ENCODE measurements around the gene MRAS. TPM values are rescaled to one million over a fixed set of nuclear protein-coding genes. Genes with fewer than 3 reads are reported as not detected.
A peak's percentile ranks its signal among the peaks of the same experiment; 100 is the strongest.

MRAS gene
- total RNA-seq, 2 donors from 2014 or later: 81.5 to 102 TPM

DNA sequence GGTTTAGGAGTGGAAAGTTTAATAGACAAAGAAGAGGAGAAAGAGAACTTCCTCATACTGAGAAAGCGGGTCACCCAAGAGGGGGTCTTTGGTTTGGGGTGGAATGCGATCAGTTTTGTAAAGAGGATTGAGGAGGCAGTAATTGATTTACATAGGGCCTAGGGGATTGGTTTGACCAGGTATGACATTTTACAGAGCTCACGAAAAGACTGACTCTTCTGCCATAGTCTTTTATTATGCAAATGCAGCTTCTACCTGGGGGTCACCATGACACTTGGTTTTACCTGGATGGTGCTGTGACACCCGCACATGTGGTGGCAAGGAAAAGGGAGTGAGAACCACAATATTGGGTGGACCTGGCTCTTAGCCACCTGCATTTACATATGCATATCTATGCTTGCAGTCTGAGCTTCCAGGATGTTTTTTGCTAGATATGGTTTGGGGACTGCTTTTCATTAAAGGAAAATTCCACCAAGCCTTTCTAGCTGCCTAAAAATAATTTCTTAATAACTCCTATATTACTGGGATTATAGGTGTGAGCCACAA, 11.9 kb upstream of the MRAS start:
- intact Hi-C loops (cut with DNase I): loop anchor here (5.0 to 10.0 kb wide), 3 partner anchors 58 to 88 kb away; no protein-coding TSS in a partner anchor
- DNase-seq (ENCODE audit: low spot score): no peak

DNA sequence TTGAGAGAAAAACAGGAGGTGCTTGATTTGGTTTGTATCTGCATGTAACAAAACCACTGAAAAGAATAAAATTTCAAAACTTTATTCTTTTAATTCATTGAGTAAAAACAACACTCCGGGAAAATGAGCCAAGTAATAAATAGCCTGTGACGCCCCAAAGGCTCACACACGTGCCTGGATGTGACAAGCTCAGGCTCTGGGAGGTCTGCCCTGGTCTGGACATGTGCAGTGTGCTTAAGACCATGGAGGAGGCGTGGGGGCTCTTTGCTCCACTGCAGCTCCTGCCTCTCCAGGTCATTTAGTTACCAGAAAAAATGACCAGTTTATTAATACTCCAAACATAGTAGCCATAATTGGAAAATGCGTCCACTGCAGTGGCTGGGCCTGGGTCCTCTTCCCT, 10.1 kb upstream of the MRAS start:
- no peak for DNase-seq (ENCODE audit: low spot score)
- intact Hi-C loops (cut with DNase I): loop anchor here (5.0 to 10.0 kb wide), 3 partner anchors 57 to 87 kb away; no protein-coding TSS in a partner anchor

DNA sequence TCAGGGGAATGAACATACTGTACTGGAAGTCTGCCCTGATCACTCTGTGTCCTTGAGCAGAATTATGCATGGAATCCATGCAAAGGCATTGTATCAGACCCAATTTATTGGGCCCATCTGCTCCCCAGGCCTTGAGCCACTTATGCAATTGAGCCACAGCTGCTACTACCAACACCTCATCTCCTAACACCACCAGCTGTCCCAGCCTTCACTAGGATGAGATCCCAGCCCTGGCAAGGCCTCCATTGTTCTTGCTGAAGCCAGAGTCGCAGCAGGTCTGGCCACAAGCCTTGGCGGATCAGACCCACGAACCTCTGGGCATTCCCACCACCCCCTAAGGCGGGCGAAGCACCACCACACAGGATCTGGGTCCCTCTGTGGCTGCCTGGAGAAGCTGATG, 9.6 kb upstream of the MRAS start:
- DNase-seq (ENCODE audit: low spot score): no peak
- intact Hi-C loops (cut with DNase I): loop anchor here (5.0 to 10.0 kb wide), 3 partner anchors 56 to 86 kb away; no protein-coding TSS in a partner anchor

DNA sequence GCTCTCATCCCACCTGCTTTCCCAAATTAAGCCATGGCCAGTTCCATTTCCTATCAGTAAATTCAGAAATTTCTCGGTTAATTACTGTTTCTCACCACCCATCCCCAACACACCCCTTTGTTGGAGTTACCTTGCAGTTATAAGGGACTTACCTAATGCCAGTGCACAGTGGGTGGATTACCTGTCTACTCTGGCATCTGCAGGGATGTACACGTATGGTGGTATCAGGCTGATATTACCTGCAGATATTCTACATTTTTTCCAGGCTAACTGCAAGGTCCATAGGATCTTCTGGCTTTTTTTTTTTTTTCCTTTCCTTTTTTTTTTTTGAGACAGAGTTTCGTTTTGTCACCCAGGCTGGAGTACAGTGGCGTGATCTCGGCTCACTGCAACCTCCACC, 7.9 kb upstream of the MRAS start:
- intact Hi-C loops (cut with DNase I): no loop called here
- DNase-seq (ENCODE audit: low spot score): no peak

DNA sequence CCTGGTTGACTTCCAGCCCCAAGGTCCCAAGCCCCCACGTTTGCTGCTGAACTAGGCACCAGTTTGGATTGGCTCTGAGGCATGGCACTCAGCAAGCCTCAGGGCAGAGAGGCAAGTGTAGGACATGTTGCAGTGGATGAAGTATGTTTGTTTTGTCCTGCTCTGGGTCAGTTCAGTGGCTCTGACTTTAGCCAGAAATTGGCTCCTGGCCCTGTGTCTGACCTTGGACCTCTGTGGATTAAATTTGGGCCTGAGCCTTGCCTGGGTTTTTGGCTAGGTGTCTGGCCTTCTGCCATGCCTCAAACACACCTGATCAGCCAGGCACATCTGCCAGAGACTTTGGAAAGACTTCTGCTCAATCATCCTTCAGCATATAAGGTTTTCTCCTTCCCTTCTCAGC, 3.6 kb upstream of the MRAS start:
- no peak for DNase-seq (ENCODE audit: low spot score)
- intact Hi-C loops (cut with DNase I): no loop called here

DNA sequence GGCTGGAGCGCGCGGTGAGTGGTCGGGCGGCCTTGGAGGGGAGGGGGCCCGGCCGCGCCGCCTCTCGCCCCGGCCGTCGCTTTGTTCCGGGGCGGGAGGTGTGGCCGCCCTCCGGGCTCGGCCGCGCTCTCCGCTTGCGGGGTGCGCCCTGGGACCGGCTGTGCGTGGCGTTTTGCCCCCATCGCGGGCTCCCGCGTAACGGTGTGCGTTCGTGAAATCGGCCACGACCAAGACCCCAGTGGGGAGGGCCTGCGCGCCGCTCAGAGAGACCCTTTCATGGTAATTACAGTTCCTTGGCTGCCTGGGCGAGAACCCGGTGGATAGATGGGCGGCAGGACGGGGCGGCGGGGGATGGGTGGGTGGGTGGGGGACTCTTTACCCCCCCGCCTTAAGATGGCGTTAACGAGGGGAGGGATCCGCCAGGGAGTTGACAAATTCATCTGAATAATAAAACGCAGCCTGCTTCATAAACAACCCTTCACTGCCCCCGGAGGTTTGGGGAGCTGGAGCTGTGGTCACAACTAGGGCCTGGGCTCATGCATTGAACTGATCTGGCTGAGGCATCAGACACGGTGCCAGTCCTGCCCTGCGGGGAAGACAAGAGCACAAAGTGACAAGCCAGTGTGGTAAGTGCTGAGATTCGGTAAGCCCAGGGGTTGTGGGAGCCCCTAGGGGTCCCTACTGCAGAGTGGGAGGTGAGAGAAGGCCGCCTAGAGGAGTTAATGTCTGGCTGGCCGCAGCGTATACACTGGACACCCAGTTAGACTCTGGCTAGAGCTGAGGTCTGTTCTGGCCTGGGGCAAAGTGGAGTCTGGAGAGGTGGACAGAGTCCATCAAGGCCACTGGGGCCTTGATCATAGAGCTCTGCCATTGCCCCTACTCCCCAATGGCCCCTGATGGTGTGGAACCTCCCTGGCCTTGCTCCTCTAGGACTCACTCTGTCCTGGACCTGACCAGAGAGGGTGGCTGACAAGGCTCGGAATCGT, 668 bp downstream of the MRAS start:
- intact Hi-C loops (cut with DNase I): no loop called here
- DNase-seq (ENCODE audit: low spot score): peak; percentile 82

DNA sequence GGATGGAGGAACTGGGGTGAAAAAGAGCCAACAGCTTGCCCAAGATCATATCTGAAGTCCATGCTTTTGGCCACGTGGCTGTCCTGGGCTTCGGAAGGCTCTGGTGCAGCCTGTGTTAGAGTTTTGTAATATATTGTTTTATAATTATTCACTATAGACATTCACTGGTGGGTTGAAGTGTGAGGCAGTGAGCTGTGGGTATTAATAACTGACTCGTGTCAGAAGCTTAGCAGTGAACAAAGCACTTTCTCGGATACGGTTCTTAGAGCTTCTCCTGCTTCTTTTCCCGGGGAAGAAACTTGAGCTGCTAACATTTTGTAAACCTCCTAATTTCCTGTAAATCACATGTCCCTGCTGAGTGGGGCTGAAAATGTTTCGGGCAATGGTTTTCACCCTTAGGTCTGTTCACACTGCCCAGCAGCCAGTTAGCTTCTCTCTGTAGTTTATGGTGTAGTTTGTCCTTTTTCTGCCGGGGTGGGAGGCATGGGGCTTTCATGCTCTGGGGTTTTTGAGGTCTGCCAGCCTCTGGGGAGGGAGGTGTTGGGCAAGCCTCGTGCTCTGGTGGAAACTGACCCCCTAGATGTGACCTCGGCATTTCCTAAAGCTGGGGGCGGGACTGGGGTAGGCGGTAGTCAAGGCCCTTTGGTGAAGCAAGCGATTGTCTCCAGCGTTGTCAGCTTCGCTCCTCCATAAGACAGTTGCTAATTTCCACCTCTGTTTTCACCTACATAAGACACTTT, 1.7 kb downstream of the MRAS start:
- intact Hi-C loops (cut with DNase I): no loop called here
- peak; percentile 77 for DNase-seq (ENCODE audit: low spot score)

DNA sequence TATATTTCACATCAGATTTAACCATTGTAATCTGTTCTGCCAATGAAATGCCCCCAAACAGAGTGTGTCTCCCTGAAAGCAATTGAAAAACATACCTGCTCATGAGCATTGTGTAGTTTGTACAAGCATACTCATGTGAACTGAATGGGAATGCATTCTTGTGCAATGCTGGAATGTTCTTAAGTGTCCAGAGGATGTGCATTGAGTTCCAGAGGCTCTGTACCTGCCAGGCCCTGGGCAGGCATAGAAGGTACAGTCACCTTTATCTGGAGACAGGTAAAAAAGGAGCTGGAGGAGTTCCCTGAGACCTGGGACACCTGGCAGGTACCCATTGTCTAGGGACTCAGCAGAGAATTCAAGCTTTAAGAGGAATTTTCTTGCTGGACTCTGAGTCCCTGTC, 2.8 kb downstream of the MRAS start:
- DNase-seq (ENCODE audit: low spot score): no peak
- intact Hi-C loops (cut with DNase I): no loop called here

DNA sequence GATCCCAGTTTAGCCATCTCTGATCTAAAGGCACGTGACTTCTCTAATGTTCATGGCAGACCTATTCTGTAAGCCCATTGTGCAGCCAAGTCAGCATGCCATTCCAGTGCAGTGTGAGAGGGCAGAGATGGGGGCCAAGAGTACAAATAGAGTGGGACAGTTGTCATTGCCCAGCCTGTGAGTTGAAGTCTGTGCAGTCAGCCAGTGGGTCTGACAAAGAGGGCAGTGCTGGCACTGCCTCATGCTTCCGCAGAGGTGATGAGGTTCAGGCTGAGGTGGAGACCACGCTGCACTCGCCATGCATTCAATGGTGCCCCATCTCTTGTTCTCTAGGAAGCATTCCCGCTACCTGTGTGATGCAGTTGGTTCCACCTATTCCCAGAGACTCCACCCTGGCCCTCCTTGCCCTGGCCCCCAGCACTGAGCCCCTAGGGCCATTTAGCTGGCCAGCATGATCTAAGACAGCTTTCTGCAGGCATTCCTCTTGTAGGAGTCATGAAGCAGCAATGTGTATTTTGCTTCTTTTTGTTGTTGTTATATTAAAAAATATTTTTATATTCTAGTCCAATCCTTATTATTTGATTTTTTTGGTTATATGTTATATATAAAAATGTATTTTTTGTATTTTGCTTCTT, 3.7 kb downstream of the MRAS start:
- DNase-seq (ENCODE audit: low spot score): no peak
- intact Hi-C loops (cut with DNase I): no loop called here

DNA sequence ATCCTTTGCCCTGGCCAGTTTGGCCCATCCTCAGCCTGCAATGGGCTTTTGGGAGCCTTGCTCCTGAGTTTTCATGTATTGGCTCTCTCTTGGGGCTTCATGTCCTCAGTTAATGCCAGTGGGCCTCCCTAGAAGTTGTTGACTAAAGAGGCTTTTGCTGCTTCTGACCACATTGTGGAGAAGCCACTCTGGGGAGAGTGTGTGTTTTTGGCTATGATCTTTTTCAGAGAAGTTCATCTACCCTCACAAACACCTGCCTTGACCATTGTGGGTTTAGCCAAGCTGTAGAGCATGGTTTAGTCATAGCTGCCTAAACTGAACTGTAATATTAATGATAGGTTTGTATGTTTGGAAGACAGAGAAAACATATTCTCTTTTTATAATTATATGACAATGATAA, 6.0 kb downstream of the MRAS start:
- no peak for DNase-seq (ENCODE audit: low spot score)
- intact Hi-C loops (cut with DNase I): no loop called here

DNA sequence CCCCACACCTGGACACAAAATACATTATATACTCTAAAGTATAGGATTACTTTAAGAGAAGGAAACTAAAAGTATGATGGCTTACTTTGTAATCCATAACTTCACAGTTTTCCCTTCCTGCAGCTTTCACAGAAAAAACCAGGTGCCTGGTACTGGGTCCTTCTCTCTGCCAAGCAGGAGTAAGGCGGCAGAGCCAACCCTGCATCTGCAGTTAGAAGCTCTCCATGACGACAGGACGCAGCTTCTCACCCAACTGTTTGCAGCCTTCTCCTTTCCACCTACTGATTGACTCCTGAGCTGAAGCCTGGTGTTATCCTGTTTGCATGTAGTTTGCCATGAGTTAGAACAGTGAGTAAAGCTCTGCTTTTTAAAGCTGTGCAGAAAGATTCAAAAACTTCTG, 6.7 kb downstream of the MRAS start:
- intact Hi-C loops (cut with DNase I): no loop called here
- no peak for DNase-seq (ENCODE audit: low spot score)

DNA sequence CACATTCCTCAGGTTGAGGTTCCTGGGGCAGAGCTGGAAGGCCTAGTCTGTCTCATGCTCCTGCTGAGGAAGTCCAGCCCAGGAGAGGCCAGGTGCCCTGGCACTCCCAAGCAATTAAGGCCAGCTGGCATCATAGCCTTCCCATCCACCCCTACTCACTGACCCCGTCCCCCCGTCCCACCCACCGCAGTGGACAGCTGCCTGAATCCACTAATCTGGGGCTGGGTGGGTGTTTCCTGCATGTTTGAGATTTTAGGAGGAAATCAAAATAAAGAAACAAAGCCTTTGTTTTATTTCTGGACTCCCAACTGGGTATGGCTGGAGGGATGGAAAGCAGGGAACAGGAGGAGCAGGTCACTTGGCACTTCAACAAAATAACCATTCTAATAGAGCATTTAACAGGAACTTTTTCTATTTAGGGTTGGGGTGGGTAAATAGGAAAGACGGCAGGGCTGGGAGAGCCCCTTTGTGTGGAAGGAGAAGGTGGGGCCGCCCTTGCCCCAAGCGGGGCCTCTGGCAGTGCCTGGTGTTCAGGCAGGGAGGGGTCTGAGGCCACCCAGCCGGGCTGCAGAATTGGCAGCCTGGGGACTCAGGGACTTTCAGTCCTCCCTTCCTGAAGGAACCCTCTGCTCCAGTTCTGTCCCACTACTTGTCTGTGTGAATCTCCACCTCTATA, 8.5 kb downstream of the MRAS start:
- intact Hi-C loops (cut with DNase I): no loop called here
- DNase-seq (ENCODE audit: low spot score): no peak

DNA sequence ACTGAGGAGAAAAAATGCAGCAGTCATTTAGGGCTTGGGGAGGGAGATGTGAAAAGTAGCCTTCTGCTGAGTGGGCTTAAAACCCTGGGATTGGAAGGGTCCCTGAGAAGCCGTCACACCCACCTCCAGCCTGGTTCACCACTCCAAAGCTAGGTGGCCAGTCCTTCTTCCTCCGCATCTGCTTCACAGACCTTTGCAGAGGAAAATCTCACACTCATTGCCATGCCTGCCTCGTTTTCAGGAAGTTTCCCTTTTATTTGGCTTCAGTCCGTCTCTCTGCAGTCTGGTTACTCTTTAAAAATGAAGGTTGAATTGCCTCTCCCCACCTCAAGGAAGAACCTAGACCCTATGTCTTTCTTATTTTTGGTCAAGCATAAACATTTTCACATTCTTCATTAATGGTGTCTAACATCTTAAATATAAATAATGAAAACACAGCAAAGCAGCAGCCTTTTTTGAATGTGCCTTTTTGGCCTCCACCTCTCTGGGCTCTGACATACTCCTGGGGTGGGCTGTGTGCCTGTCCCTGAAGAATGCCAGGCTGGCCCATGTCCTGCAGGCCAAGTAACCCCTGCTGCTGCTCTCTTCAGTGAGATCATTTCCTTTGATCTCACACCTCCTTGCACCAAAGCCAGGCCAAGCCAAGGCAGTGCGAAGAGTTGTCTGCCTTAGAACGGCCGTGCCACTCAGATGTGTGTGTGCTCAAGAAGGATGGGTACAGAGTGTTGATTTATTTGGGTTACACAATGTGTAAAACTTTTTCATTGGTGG, 11.0 kb downstream of the MRAS start:
- no peak for DNase-seq (ENCODE audit: low spot score)
- intact Hi-C loops (cut with DNase I): no loop called here

DNA sequence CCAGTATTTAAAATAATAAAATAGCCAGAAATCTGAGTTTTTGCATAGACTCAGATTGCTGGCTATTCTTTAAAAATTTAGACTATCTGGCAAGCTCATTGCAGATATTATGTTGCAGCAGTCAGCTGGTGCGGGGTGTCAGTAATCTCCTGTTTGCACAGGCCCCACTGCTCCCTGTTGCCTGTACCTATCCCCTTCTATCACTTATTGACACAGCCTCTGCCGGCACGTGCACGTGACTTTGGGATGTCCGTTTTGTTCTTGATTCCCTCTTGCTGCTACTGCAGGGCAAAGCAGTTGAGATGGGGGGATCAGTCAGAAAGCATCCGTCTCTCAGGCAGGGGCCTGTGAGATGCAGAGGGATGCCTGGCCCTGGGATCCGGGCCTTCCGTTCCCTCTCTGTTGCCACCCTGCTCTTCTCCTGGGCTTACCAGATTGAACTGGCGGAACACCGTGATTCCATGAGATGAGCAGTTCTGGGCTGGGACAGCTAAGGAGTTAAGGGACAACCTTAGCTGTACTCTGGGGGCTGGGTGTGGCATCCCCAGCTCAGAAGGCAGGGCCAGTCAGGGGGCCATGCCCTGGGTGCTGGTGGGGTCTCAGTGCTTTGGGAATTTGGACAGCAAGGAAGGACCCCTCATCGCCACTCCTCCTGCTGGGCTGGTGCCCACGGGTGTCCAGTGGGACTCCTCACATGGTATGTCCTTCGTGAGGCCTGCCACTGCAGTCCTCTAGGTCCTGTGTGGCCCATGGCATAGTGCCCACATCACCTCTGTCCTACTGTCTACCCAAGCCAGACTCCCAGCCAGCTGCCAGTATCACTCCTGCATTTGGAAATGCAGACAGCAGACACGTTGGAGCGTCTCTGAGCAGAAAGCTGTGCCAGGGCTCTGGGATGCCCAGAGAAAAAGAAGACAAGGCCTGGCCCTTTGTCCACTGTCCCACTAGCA, 11.8 kb downstream of the MRAS start:
- intact Hi-C loops (cut with DNase I): no loop called here
- no peak for DNase-seq (ENCODE audit: low spot score)

DNA sequence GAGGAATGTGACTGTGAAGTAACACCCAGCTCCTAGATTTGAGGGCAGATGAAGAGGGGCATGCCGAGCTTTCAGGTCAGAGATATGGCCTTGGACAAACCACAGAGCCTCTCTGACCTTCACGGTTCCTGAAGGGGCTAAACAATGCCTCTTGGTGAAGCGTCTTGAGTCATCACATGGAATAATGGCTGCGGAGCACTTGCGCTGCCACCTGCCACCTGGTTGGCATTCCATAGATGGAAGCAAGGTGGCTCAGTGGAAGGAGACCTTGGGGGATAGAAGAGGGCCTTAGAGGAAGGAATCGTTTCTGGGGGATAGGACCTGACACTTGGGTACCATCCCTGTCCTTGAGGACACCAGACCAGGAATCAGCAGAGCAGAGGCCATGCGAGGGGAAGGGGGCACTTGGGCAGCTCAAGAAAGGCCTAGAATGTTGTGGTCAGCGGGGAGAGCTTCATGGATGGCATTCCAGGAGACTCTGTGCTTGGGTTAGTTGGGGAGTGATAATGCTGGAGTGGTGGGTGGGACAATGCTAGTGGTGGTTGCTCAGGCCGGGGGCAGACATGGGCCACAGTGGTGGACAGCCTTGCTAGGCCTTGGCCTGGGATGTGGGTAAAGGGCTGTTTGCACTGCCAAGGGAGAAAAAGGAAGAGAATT, 12.6 kb downstream of the MRAS start:
- peak; percentile 57 for DNase-seq (ENCODE audit: low spot score)
- intact Hi-C loops (cut with DNase I): no loop called here

DNA sequence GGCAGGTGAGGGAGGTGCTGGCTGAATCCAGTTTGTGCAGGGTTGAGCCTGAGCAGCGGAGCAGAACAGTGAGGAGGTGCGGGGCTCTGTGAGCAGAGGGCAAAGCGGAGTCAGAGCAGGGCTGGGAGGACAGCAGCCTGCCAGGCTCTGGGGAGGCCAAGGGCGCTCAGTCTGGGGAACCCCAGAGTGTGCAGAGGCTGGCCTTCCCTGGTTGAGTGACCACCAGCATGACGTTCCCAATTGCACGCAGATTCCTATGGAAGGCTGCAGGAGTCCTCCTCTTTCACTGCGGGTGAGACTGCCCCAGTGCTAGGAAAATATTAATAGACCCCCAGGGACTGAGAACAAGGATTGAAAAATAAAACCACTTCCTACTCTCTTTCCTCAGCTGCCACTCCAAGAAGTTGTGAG, 13.2 kb downstream of the MRAS start:
- intact Hi-C loops (cut with DNase I): no loop called here
- peak; percentile 59 for DNase-seq (ENCODE audit: low spot score)

DNA sequence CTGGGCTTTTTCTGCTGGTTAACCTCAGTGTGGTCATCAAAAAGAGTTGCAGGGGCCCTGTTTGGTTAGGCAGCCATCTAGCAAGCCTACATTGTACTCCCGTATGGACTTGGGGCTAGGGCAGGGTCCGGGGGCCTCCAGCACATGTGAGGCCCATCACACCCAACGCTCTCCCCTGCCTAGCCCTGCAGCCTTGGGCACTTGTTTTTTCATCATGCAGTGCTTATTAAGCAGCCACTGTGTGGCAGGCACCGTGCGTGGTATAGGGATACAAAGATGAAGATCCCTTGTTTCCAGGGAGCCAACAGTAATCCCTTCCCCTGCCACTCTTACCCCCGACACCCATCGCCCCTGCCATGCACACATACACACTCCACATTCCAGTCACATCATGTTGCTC, 14.2 kb downstream of the MRAS start:
- peak; percentile 70 for DNase-seq (ENCODE audit: low spot score)
- intact Hi-C loops (cut with DNase I): no loop called here

Data from posterior vena cava (tissue), 2 donors.